Stimulated activated memory B cell treated with anti-CD40 and anti-IgM and Interleukin-4, amounts not matched to agents 10 μg/mL and 1 μg/mL and 100 μg/mL, for 72 hours (primary cell): ENCODE data around the gene STK32B.
"Not testable (repeated sequence)": the region's sequence is repeated elsewhere in the genome, so short reads cannot be mapped to it uniquely, and the experiment has no call there.

Experiments
- ATAC-seq: fragments of 150-1000 bp; cut with Tn5 transposase; 2 replicates; pipeline ENCODE4 v1.10.0; 2021
- H3K27ac Mint-ChIP-seq: one replicate; pipeline ENCODE4 v1.8.0; 2022; ENCODE audit warnings: mild to moderate bottlenecking, mixed read lengths
- H3K27me3 Mint-ChIP-seq: one replicate; pipeline ENCODE4 v1.8.0; 2022; ENCODE audit warnings: mixed read lengths
- H3K36me3 Mint-ChIP-seq: one replicate; pipeline ENCODE4 v1.8.0; 2022; ENCODE audit warnings: mixed read lengths
- H3K4me1 Mint-ChIP-seq: one replicate; pipeline ENCODE4 v1.8.0; 2022; ENCODE audit warnings: mixed read lengths
- H3K4me3 Mint-ChIP-seq: one replicate; pipeline ENCODE4 v1.8.0; 2022; ENCODE audit warnings: mild to moderate bottlenecking, moderate library complexity, mixed read lengths
- H3K9me3 Mint-ChIP-seq: one replicate; pipeline ENCODE4 v1.8.0; 2022; ENCODE audit warnings: mixed read lengths

STK32B gene

DNA sequence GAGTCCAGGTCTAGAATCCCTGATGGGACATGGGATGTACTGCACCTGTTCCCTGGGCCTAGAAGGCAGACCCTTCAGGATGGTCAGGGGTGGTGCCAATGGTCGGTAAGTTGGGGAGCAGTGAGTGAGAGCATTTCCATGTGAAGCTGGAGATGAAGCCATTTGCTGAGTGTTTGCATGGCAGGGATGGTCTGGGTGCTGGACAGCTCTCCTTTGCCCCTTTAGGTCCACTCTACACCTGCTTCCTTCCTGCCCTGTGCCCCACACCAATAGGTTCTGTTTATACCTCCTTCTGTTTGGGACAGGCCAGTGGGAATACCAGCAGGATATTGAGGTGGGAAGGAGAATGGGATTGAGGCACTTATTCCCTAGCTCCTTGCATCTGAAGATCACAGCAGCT is 181.3 kb downstream of the STK32B start:
- peaks cover 10% of the 10 kb centered on the region for H3K27me3 Mint-ChIP-seq
- no peaks in the 10 kb centered on the region for H3K36me3 Mint-ChIP-seq
- ATAC-seq = no peak
- peaks cover 6% of the 10 kb centered on the region for H3K9me3 Mint-ChIP-seq
- H3K4me1 Mint-ChIP-seq = no peaks in the 10 kb centered on the region
- no peak overlapping the region for H3K27ac Mint-ChIP-seq
- no peak overlapping the region for H3K4me3 Mint-ChIP-seq

DNA sequence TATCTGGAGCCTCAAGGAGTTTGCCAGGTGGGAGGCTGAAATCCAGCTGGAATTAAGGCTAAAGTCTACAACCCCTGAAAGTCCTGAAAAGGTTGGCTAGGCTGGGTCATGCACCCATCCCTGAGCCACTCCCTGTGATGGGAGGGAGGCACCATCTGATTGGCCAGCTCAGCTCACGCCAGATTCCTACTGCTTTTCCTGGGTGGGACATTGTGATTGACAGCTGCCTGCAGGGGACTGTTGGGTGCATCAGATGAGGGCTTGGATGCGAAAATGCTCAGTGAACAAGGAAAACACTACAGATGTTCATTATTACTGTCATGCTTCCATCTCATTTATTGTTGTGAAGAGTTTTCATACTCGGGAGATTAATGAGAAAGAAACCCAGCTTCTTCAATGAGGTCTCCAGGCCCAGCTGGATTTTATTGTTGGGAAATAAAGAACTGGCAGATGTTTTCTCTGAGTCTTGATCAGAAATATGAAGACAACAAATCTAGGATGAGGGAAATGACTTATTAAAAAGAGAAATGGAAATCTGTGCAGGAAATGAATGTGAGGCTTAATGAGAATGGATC is 185.9 kb downstream of the STK32B start:
- Mint-ChIP-seq H3K27me3 (no peaks in the 10 kb centered on the region), H3K4me3 (no peak overlapping the region), H3K4me1 (no peaks in the 10 kb centered on the region), H3K27ac (no peak overlapping the region), H3K9me3 (peaks cover 3% of the 10 kb centered on the region), H3K36me3 (no peaks in the 10 kb centered on the region)
- ATAC-seq = no peak

DNA sequence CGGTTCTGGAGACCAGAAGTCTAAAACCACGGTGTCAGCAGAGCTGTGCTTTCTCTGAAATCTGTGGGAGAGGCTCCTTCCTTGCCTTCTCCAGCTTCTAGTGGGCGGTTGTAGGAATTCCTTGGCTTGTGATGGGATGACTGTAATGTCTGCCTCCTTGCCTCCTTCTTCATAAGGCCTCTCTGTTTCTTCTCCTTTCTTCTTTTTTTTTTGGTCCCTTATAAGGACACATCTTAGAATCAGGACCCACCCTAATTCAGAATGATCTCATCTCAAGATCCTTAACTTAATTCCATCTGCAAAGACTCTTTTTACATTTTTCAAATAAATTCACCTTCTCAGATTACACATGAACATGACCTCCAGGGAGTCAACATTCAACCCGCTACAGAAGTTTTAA is 186.9 kb downstream of the STK32B start:
- no peaks in the 10 kb centered on the region for H3K27me3 Mint-ChIP-seq
- H3K36me3 Mint-ChIP-seq = no peaks in the 10 kb centered on the region
- ATAC-seq = no peak
- H3K4me3 Mint-ChIP-seq = no peak overlapping the region
- H3K27ac Mint-ChIP-seq = no peak overlapping the region
- H3K9me3 Mint-ChIP-seq = peaks cover 3% of the 10 kb centered on the region
- no peaks in the 10 kb centered on the region for H3K4me1 Mint-ChIP-seq

DNA sequence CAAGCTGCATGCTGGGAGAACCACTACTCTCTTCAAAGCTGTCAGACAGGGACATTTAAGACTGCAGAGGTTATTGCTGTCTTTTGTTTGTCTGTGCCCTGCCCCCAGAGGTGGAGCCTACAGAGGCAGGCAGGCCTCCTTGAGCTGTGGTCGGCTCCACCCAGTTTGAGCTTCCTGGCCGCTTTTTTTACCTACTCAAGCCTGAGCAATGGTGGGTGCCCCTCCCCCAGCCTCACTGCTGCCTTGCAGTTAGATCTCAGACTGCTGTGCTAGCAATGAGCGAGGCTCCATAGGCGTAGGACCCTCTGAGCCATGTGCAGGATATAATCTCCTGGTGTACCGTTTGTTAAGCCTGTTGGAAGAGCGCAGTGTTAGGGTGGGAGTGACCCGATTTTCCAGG is 195.8 kb downstream of the STK32B start:
- not testable (repeated sequence) for H3K4me3 Mint-ChIP-seq, H3K27ac Mint-ChIP-seq, H3K36me3 Mint-ChIP-seq, H3K4me1 Mint-ChIP-seq, H3K9me3 Mint-ChIP-seq, ATAC-seq
- H3K27me3 Mint-ChIP-seq = peaks cover 18% of the 10 kb centered on the region

DNA sequence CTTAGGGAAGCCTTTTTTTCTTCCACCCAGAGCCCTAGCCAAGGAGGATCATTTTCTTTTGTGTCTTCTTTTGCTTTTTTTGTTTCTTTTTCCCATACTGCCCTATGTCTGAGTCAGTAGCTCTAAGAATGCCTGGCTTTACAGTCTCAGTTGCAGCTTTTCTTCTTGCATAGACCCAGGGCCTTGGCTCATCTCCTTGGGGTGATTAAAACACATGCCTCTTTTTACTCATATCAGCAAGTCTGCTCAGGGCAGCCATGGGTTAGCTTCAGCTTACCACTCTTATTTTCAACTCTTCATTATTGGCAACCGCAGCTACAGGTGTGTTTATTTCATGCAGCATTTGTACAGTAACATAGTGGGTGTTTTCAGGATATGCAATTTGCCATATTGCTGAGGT is 196.5 kb downstream of the STK32B start:
- H3K36me3 Mint-ChIP-seq = no peaks in the 10 kb centered on the region
- no peak overlapping the region for H3K27ac Mint-ChIP-seq
- no peak overlapping the region for H3K4me3 Mint-ChIP-seq
- peaks cover 18% of the 10 kb centered on the region for H3K27me3 Mint-ChIP-seq
- H3K4me1 Mint-ChIP-seq = no peaks in the 10 kb centered on the region
- H3K9me3 Mint-ChIP-seq = peaks cover 7% of the 10 kb centered on the region
- ATAC-seq = no peak

DNA sequence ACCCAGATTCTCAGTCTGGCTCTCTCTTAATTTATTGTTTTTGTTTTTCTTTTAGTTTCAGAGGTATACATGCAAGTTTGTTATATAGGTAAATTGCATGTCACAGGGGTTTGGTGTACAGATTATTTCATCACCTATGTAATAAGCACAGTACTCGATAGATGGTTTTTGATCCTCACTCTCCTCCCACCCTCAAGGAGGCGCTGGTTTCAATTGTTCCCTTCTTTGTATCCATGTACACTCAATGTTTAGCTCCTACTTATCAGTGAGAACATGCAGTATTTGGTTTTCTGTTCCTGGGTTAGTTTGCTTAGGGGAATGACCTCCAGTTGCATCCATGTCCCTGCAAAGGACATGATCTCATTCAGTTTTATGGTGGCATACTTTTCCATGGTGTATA is 198.4 kb downstream of the STK32B start:
- no peak overlapping the region for H3K4me3 Mint-ChIP-seq
- H3K27me3 Mint-ChIP-seq = peaks cover 18% of the 10 kb centered on the region
- no peak for ATAC-seq
- H3K9me3 Mint-ChIP-seq = peaks cover 7% of the 10 kb centered on the region
- H3K36me3 Mint-ChIP-seq = no peaks in the 10 kb centered on the region
- H3K4me1 Mint-ChIP-seq = no peaks in the 10 kb centered on the region
- no peak overlapping the region for H3K27ac Mint-ChIP-seq

DNA sequence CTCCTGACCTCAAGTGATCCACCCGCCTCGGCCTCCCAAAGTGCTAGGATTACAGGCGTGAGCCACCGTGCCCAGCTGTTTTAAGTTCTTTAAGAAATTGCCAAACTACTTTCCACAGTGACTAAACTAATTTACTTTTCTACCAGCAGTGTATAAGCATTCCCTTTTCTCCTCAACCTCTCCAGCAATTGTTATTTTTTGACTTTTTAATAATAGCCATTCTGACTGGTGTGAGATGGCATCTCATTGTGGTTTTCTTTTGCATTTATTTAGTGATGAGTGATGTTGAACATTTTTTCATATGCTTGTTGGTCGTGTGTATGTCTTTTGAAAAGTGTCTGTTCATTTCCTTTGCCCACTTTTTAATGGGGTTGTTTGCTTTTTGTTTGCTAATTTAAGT is 199.3 kb downstream of the STK32B start:
- H3K9me3 Mint-ChIP-seq, H3K4me3 Mint-ChIP-seq, H3K27ac Mint-ChIP-seq, ATAC-seq, H3K4me1 Mint-ChIP-seq, H3K36me3 Mint-ChIP-seq: not testable (repeated sequence)
- H3K27me3 Mint-ChIP-seq = peaks cover 18% of the 10 kb centered on the region

DNA sequence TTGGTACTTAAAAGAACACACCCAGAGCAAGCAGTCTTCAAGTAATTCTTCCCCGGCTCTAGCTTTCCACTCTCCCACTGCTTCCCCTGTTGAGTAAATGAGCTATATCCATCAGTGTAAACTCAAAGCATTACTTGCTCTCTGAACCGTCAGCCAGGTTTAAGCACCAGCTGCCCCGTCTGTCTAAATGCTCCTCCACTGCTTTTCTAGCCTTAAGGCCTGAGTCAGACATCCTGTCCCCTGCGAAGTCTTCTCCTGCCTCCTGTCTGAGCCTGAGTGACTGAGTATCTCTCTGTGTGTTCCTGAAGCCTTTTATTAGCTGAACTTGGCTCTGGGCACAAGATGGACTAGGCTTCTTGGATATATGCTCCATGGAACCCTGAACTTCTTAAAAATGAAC is 205.1 kb downstream of the STK32B start:
- ATAC-seq = no peak
- Mint-ChIP-seq H3K9me3 (no peaks in the 10 kb centered on the region), H3K4me1 (no peaks in the 10 kb centered on the region), H3K4me3 (no peak overlapping the region), H3K36me3 (no peaks in the 10 kb centered on the region), H3K27me3 (peaks cover 5% of the 10 kb centered on the region), H3K27ac (no peak overlapping the region)

DNA sequence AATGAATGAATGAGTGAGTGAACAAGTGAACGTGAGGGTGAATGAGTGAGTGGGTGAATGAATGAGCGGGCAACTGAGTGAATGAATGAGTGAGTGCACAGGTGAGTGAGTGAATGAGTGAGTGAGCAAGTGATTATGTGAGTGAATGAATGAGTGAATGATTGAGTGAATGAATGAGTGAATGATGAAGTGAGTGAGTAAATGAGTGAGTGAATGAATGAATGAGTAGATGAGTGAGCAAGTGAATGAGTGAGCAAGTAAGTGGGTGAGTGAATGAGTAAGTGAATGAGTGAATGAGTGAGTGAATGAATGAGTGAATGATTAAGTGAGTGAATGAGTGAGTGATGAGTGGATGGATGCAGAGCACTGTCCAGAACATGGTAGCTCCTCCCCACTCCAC is 205.8 kb downstream of the STK32B start:
- no peak for ATAC-seq
- H3K9me3 Mint-ChIP-seq = no peaks in the 10 kb centered on the region
- no peaks in the 10 kb centered on the region for H3K4me1 Mint-ChIP-seq
- no peaks in the 10 kb centered on the region for H3K27me3 Mint-ChIP-seq
- no peaks in the 10 kb centered on the region for H3K36me3 Mint-ChIP-seq
- no peak overlapping the region for H3K4me3 Mint-ChIP-seq
- no peak overlapping the region for H3K27ac Mint-ChIP-seq

DNA sequence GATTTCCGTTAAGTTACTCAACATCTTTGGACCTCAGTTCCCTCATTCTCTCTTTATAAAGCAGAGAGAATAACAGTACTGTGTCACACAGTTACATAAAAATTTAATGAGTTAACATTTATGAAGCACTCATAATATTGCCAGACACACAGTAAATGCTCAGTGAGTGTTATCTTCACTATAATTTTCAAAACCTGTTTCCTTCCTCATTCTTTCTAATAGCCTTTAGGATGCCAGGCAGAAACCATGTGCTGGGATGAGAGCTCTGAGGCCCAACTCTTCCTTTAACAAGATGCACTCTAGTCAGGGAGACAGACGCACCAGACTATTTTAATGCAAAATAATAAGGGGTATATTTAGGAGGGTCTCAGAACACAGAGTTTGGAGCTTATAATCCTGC is 208.2 kb downstream of the STK32B start:
- no peak overlapping the region for H3K4me3 Mint-ChIP-seq
- no peaks in the 10 kb centered on the region for H3K36me3 Mint-ChIP-seq
- ATAC-seq = no peak
- no peaks in the 10 kb centered on the region for H3K4me1 Mint-ChIP-seq
- H3K27ac Mint-ChIP-seq = no peak overlapping the region
- no peaks in the 10 kb centered on the region for H3K9me3 Mint-ChIP-seq
- no peaks in the 10 kb centered on the region for H3K27me3 Mint-ChIP-seq

DNA sequence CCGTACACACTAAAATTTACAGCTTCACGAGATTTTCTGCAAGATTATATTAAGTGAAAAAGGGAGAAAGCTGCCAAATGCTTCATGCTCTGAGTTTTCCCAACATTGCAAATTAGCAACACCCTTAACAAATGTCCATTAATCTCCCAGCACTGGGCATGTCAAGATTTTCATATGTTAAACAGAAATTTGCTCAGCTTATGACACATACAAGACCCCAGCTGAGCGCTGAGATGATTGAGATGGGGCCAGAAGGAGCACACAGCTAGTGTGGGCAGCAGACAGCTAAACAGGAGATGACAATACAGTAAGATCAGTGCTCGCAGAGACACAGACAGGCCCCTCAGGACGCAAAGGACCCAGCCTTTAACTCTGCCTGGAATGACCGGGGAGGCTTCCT is 208.8 kb downstream of the STK32B start:
- H3K27ac Mint-ChIP-seq = no peak overlapping the region
- H3K4me1 Mint-ChIP-seq = no peaks in the 10 kb centered on the region
- no peaks in the 10 kb centered on the region for H3K36me3 Mint-ChIP-seq
- ATAC-seq = no peak
- no peak overlapping the region for H3K4me3 Mint-ChIP-seq
- no peaks in the 10 kb centered on the region for H3K27me3 Mint-ChIP-seq
- H3K9me3 Mint-ChIP-seq = no peaks in the 10 kb centered on the region

DNA sequence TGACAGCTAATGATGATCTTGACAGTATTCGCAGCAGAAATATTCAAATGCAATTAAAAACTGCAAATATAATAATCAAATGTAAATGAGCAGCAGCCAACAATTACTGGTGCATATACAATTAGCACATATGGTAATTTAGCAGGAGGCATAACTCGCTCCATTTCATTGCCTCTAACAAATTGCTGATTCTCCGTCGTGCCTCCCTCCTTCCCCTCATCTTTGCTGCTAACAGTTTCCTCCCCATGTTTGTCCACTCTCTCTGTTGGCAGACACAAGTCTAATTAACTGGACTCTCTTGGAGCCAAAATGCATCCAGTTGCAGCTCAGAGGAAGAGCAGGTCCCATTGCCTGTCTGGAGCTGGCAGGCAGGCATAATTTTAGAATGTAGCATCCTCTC is 210.6 kb downstream of the STK32B start:
- H3K4me1 Mint-ChIP-seq = no peaks in the 10 kb centered on the region
- no peaks in the 10 kb centered on the region for H3K27me3 Mint-ChIP-seq
- no peaks in the 10 kb centered on the region for H3K36me3 Mint-ChIP-seq
- H3K27ac Mint-ChIP-seq = no peak overlapping the region
- H3K4me3 Mint-ChIP-seq = no peak overlapping the region
- H3K9me3 Mint-ChIP-seq = no peaks in the 10 kb centered on the region
- ATAC-seq = no peak

DNA sequence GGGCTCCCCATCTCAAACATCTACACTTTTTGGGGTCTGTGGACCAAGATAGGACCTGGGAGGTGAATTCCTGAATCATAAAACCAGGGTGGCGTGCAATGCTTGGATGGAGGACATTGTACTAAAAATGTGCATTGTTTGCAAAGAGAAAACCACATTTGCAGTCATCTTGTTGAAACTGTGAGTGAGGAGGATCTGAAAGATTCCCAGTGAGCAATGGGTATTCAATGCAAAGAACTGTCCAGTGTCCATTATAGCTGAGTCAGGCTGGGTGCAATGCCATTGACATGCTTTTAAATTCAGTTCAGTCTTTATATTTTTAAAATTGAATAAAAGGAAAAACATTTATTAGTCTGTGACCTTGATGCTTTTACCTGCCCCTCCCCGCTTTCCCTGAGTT is 215.7 kb downstream of the STK32B start:
- no peak for ATAC-seq

DNA sequence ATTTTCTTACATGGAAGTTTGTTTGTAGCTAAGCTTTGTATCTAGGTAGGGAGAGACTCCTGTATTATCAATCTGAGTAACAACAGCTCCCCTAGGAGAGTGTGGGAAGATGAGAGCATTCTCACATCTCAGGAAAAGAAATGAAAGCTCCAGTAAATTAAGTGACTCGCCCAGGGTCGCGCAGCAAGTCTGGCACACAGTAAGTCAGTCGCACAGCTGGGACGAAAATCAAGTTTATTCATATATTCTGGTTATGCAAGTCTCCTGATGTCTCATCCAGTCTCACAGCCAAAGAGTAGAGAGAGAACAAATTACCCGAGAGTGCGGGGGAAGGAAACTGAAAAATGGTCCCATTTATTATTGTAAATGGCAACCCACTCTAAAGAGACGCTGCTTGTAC is 216.1 kb downstream of the STK32B start:
- no peaks in the 10 kb centered on the region for H3K36me3 Mint-ChIP-seq
- H3K4me1 Mint-ChIP-seq = no peaks in the 10 kb centered on the region
- no peaks in the 10 kb centered on the region for H3K9me3 Mint-ChIP-seq
- no peak overlapping the region for H3K4me3 Mint-ChIP-seq
- no peaks in the 10 kb centered on the region for H3K27me3 Mint-ChIP-seq
- H3K27ac Mint-ChIP-seq = no peak overlapping the region
- ATAC-seq = no peak

More for the DNA sequence above, 215.7 kb downstream of the STK32B start:
- H3K36me3 Mint-ChIP-seq = no peaks in the 10 kb centered on the region
- no peak overlapping the region for H3K27ac Mint-ChIP-seq
- no peaks in the 10 kb centered on the region for H3K4me1 Mint-ChIP-seq
- H3K9me3 Mint-ChIP-seq = no peaks in the 10 kb centered on the region
- no peaks in the 10 kb centered on the region for H3K27me3 Mint-ChIP-seq
- H3K4me3 Mint-ChIP-seq = no peak overlapping the region

DNA sequence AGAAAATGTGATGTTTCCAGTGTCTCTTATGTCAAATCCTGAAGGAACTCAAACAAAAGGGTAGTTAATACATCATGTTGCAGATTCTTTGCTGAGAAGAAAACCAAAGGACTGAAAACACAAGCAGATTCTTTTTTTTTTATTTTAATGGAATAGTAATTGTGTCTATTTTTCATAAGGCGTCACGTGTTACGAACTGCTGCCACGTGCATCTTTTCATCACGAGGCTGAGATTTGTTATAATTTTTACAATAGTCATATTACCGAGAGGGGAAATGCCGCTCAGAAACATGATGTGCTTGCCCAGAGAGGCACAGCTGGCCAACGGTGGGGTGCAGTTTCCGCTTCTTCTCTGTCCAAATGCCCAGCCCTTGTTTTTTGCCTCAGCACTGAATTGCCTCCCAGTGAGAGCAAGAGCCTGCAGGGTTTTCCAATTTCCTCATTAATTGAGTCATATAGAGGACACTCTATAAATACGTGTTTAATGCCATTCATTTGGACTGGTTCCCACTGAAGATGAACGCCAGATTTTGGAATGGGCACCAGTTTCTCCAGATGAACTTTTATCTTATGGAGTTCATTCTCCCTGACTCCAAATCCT is 225.3 kb downstream of the STK32B start:
- peaks cover 8% of the 10 kb centered on the region for H3K9me3 Mint-ChIP-seq
- no peak overlapping the region for H3K27ac Mint-ChIP-seq
- peaks cover 9% of the 10 kb centered on the region for H3K4me1 Mint-ChIP-seq
- ATAC-seq = no peak
- H3K36me3 Mint-ChIP-seq = no peaks in the 10 kb centered on the region
- peaks cover 8% of the 10 kb centered on the region for H3K27me3 Mint-ChIP-seq
- no peak overlapping the region for H3K4me3 Mint-ChIP-seq

DNA sequence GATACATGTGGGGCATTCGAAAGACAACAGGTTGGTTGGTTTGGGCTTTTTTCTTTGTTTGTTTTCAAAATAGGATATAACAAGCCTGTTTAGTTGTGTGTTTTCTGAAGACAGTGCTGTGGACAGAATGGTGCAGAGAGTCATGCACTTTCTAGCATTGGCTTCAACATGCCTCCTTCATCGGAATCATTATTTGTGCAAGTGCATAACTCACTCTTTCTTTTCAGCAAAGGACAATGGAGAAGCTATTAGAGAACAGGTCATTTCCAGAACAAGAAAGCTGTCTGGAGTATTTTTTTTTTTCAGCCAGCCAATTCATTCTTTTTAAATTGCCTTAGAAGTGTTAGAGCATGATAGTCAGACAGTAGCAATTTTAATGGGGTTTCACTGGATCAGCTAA is 225.8 kb downstream of the STK32B start:
- H3K4me3 Mint-ChIP-seq = no peak overlapping the region
- H3K36me3 Mint-ChIP-seq = no peaks in the 10 kb centered on the region

DNA sequence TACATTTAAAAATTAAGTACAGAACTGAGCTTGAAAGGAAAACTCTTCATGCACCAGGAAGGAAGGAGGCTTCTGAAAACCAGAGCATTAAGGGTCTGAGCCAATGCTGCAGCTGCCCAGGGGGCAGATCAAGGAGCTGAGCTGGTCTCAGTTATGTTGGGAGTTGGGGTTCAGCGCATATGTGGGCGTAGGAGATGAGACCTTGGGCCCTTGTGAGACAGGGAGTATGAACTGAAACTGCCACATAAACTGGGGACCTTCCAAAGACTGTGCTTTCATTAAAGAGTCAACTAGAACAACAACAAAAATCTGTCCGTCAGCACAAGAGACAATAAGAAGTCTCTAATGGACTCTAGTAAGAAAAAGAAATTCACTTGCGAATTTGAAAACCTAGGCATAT is 226.9 kb downstream of the STK32B start:
- Mint-ChIP-seq H3K4me1 (peaks cover 9% of the 10 kb centered on the region), H3K4me3 (no peak overlapping the region), H3K27ac (no peak overlapping the region), H3K27me3 (peaks cover 8% of the 10 kb centered on the region), H3K9me3 (peaks cover 8% of the 10 kb centered on the region), H3K36me3 (no peaks in the 10 kb centered on the region)
- ATAC-seq = no peak

More for the DNA sequence above, 225.8 kb downstream of the STK32B start:
- Mint-ChIP-seq H3K4me1 (peaks cover 9% of the 10 kb centered on the region), H3K9me3 (peaks cover 8% of the 10 kb centered on the region), H3K27me3 (peaks cover 8% of the 10 kb centered on the region), H3K27ac (no peak overlapping the region)
- no peak for ATAC-seq
